Upper lobe of left lung (tissue), 6 donors: Measurements from ENCODE around the gene DTX1. TPM values are rescaled to one million over a fixed set of nuclear protein-coding genes. Genes with fewer than 3 reads are reported as not detected.

Source experiments
- ATAC-seq, 2 donors: fragments of 200-7000 bp; cut with Tn5 transposase; one replicate each; pipeline ENCODE4 v1.9.1; 2022; ENCODE audit warnings: mild to moderate bottlenecking in 2 of 2, moderate library complexity in 2 of 2; ENCODE audit not compliant: low FRiP score in 2 of 2
- DNase-seq, 2 donors: peaks; one replicate each; pipeline ENCODE4 v3.0.0-alpha.2; 2019 to 2020
- H3K27ac ChIP-seq, 4 donors: fragments of 200-600 bp; sonication (generic); one replicate each; pipeline ENCODE4 v1.5.1; 2016 to 2019
- H3K27me3 ChIP-seq, 4 donors: fragments of 200-600 bp; sonication (generic); one replicate each; pipeline ENCODE4 v1.5.1; 2017 to 2019
- H3K36me3 ChIP-seq, 4 donors: fragments of 200-600 bp; sonication (generic); one replicate each; pipeline ENCODE4 v1.5.1; 2016 to 2019
- H3K4me1 ChIP-seq, 4 donors: fragments of 200-600 bp; sonication (generic); one replicate each; pipeline ENCODE4 v1.5.1; 2018 to 2019
- H3K4me3 ChIP-seq, 4 donors: fragments of 200-600 bp; sonication (generic); one replicate each; pipeline ENCODE4 v1.5.1; 2017 to 2019; ENCODE audit warnings: mild to moderate bottlenecking in 2 of 4, moderate library complexity in 1 of 4
- H3K9me3 ChIP-seq, 4 donors: fragments of 200-600 bp; sonication (generic); one replicate each; pipeline ENCODE4 v1.5.1; 2018 to 2019
- EP300 ChIP-seq, 4 donors: sonication (generic); formaldehyde crosslinking; IDR thresholded peaks; one replicate each; pipeline ENCODE4 v1.5.1; 2017; ENCODE audit warnings: antibody characterized with exemption in 4 of 4, control low read depth in 2 of 4
- POLR2A ChIP-seq, 4 donors: fragments of 450-650 bp; IDR thresholded peaks; one replicate each; pipeline ENCODE4 v1.5.1; 2016 to 2017; ENCODE audit warnings: antibody characterized with exemption in 4 of 4, mild to moderate bottlenecking in 2 of 4
- POLR2AphosphoS5 ChIP-seq, 2 donors: sonication (generic); formaldehyde crosslinking; IDR thresholded peaks; one replicate each; pipeline ENCODE4 v1.5.1; 2017; ENCODE audit warnings: antibody characterized with exemption in 2 of 2
- WGBS, 2 donors: methylation state at CpG; one replicate each; pipeline ENCODE4 v1.1.5; 2017 to 2018; 5-methylcytosine and 5-hydroxymethylcytosine counted together
- total RNA-seq, 6 donors: library from RNA; depleted of rRNA in 4 of 6; stranded (reverse); fragments of >200 nt in 4 of 6; gene quantifications; one replicate each; pipeline versions ENCODE4 v1.1.0 to v1.2.1, GENCODE V29; 2016 to 2021
- TF ChIP-seq, protein P1 (sequence below), 6 experiments: fragments of 450-650 bp in 4 of 6; fragments of 200-600 bp in 2 of 6; sonication (generic) in 2 of 6; IDR thresholded peaks; one replicate each; pipeline ENCODE4 v1.5.1; 2016 to 2019; ENCODE audit warnings: antibody characterized with exemption in 6 of 6
- donor health status: DM: no; HTN: no; CAD: no; lungs with moderate emphysema.
- donor health status: DM: no; HTN: yes; CAD: no; lungs with severe emphysema.

Gene DTX1
- total RNA-seq, 6 donors from 2014 or later = under 0.01 to 7.0 (median 3.6) TPM

DNA sequence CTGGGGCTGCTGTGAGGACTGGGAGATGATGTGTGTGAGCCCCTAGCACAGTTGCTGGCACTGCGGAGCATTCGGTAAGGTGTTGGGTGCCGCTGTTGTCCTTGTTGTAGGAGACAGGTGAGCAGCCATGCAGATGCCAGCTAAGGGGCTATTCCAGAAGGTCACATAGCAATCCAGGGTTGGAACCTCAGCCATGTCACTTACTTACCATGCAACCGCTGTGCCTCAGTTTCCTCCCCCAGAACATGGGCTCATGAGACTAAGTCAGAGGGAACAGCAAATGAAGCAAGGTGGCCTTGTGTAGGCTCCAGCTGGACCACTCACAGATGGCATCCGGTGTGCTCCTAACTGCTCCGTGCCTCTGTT is 13.2 kb downstream of the DTX1 start:
- Histone ChIP-seq H3K4me1 (peaks cover 0 to 11% (median 2%) of the 10 kb centered on the region in 4 donors), H3K27me3 (peaks cover 0 to 4% (median 1%) of the 10 kb centered on the region in 4 donors), H3K4me3 (no peak overlapping the region), H3K9me3 (no peaks in the 10 kb centered on the region), H3K36me3 (no peaks in the 10 kb centered on the region), H3K27ac (no peak overlapping the region)
- ATAC-seq (no peak), DNase-seq (no peak)
- 83 to 90% methylated on average over 3 to 4 of the region's 6 CpGs for WGBS, 2 donors
- TF ChIP-seq, protein P1, sequence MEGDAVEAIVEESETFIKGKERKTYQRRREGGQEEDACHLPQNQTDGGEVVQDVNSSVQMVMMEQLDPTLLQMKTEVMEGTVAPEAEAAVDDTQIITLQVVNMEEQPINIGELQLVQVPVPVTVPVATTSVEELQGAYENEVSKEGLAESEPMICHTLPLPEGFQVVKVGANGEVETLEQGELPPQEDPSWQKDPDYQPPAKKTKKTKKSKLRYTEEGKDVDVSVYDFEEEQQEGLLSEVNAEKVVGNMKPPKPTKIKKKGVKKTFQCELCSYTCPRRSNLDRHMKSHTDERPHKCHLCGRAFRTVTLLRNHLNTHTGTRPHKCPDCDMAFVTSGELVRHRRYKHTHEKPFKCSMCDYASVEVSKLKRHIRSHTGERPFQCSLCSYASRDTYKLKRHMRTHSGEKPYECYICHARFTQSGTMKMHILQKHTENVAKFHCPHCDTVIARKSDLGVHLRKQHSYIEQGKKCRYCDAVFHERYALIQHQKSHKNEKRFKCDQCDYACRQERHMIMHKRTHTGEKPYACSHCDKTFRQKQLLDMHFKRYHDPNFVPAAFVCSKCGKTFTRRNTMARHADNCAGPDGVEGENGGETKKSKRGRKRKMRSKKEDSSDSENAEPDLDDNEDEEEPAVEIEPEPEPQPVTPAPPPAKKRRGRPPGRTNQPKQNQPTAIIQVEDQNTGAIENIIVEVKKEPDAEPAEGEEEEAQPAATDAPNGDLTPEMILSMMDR (IDR thresholded peaks at IDR 0.05) = no peak
- TF ChIP-seq POLR2AphosphoS5 (IDR thresholded peaks at IDR 0.05) (no peak), POLR2A (IDR thresholded peaks at IDR 0.05) (no peak), EP300 (IDR thresholded peaks at IDR 0.05) (no peak)

DNA sequence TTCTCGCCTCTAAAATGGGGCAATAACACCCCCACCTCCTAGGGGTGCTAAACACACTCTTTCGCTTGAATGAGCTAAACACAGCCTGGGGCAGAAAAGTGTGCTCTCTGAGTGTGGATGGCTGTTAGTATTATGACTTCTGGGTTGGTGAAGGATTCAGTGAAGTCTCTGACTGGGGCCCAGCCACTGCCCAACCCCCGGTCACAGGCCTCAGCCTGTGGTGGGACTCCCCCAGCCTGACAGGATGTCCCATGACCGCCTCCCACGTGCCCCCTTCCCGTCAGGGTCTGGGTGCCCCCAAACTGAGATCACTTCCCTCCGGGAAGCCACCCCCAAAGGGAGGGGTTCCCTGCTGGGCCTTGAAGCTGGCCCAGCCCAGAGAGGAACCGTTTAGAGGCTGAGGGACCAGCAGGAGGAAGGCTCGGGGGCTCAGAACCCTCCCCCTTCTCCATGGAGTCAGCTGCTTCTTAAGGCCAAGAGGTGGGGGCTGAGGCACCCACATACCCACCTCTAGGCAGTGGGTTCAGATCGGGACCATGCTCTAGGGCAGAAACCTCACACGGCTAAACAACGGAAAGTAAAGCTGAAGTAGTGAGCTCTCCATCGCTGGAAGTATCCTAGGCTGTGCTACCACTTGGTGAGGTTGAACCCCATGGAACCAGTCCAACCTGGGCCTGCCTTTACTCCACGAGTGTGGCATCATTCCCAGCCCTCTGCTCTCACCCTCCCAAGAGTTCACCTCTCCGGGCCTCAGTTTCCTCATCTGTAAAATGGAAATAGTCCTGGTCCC is 13.8 kb downstream of the DTX1 start:
- no peak overlapping the region for H3K4me3 ChIP-seq

DNA sequence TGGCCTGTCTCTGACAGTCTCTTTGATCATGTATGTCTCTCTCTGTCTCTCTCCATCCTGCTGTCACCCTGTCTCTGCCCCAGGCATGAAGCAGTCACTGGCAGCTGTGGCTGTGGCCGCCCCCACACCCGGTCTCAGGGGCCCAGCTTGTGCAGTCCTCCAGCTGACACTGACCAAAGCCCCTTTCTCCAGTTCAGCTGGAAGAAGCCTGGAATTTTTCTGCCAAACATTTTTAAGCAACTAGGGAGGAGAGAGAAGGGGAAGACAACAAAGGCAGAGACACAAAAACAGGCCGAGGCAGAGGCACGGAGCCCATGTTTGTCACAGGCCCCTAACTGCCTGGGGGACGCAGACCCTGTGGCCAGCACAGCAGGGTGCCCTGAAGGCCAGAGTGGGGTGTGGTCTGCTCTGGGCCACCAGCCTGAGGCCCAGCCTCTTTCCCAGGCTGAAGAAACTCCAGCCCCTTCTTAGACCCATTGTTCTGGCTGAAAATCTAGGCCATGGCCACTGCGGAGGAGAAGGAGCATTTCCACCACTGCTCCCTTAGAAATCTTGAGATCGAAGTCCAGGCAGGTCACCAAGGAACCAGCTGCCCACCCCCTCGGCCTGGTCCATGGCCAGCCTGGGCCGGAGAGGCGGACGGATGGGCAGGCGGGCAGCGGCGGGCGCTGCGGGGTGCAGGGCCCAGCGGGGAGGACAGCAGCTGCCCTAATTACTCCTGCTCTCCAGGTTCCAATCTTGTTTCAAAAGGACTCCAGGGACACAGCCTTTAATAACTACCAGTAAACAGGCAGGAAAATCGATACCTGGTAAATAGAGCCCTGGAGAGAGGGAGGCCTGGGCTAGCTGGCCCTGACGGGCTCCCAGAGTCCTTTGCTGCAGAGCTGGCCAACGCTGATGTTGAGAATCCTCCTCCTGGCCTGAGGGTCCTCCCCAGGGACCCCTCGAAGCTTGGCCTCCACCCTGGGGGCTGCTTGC is 14.9 kb downstream of the DTX1 start:
- H3K27ac ChIP-seq = no peak overlapping the region
- no peaks in the 10 kb centered on the region for H3K27me3 ChIP-seq
- no peak overlapping the region for H3K4me3 ChIP-seq
- DNase-seq (peak in 1 of 2 donors; percentile 65), ATAC-seq (no peak)
- peaks cover 0 to 11% (median 2%) of the 10 kb centered on the region in 4 donors for H3K4me1 ChIP-seq
- no peaks in the 10 kb centered on the region for H3K36me3 ChIP-seq
- TF ChIP-seq POLR2A (IDR thresholded peaks at IDR 0.05) (no peak), POLR2AphosphoS5 (IDR thresholded peaks at IDR 0.05) (no peak), EP300 (IDR thresholded peaks at IDR 0.05) (no peak)
- TF ChIP-seq, protein P1 (IDR thresholded peaks at IDR 0.05) = no peak
- 78 to 79% methylated on average over 5 to 21 of the region's 21 CpGs for WGBS, 2 donors
- H3K9me3 ChIP-seq = no peaks in the 10 kb centered on the region

More for the DNA sequence above, 13.8 kb downstream of the DTX1 start:
- TF ChIP-seq EP300 (IDR thresholded peaks at IDR 0.05) = peak in 1 of 4 donors; percentile 24
- TF ChIP-seq POLR2A (IDR thresholded peaks at IDR 0.05) = no peak
- TF ChIP-seq POLR2AphosphoS5 (IDR thresholded peaks at IDR 0.05) = no peak
- TF ChIP-seq, protein P1 (IDR thresholded peaks at IDR 0.05) = no peak
- Histone ChIP-seq H3K27me3 (no peaks in the 10 kb centered on the region), H3K9me3 (no peaks in the 10 kb centered on the region), H3K27ac (no peak overlapping the region), H3K36me3 (no peaks in the 10 kb centered on the region), H3K4me1 (peaks cover 0 to 11% (median 2%) of the 10 kb centered on the region in 4 donors)
- 64 to 73% methylated on average over 12 to 14 of the region's 15 CpGs for WGBS, 2 donors
- peak in 1 of 2 donors; percentile 56 for DNase-seq
- peak in 1 of 2 donors; percentile 15 for ATAC-seq

DNA sequence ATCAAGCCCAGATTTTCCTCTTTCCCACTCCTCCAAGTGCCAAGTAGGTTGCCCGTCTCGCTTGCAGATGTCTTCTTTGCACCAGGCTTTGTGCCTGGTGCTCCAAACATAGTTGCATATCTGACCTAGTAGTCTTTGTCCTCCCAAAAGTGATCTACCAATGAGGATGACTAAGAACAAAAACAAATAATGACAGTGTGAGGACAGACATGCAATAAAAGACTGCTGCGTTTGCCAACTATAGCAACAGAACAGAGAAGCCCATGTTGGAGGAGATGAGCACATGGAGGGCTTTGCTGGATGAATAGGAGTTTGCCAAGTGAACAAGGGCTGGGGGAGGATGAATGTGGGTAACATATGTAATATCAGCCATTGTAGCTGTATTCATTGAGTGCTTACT is 15.6 kb downstream of the DTX1 start:
- TF ChIP-seq, protein P1 (IDR thresholded peaks at IDR 0.05) = no peak
- no peak for TF ChIP-seq POLR2A (IDR thresholded peaks at IDR 0.05)
- no peak for TF ChIP-seq POLR2AphosphoS5 (IDR thresholded peaks at IDR 0.05)
- no peak for TF ChIP-seq EP300 (IDR thresholded peaks at IDR 0.05)
- ATAC-seq (no peak), DNase-seq (no peak)
- H3K27me3 ChIP-seq = peaks cover 0 to 2% (median 0%) of the 10 kb centered on the region in 4 donors
- WGBS, 2 donors = 78 to 90% methylated on average over 3 of the region's 3 CpGs
- H3K4me3 ChIP-seq = no peak overlapping the region
- H3K9me3 ChIP-seq = no peaks in the 10 kb centered on the region
- peaks cover 0 to 11% (median 2%) of the 10 kb centered on the region in 4 donors for H3K4me1 ChIP-seq
- no peaks in the 10 kb centered on the region for H3K36me3 ChIP-seq
- H3K27ac ChIP-seq = no peak overlapping the region
